ENCODE measurements around the gene MTX3. TPM values are rescaled to one million over a fixed set of nuclear protein-coding genes. Genes with fewer than 3 reads are reported as not detected.

The MTX3 gene
- polyA plus RNA-seq, 1 of the 3 experiments (the other 2 are of a cell fraction): 6.8 TPM

GRCh38 chr5:79986260-79986659, 4.8 kb downstream of the MTX3 start:
- H3K9me3 ChIP-seq: no peaks in the 10 kb centered on the region

GRCh38 chr5:79985288-79985687, 5.8 kb downstream of the MTX3 start:
- peaks cover 66 to 76% of the 10 kb centered on the region in 2 experiments for H3K36me3 ChIP-seq (replicated peaks in 1 of 2; ENCODE audit: control insufficient read depth in 1 of 2, insufficient read depth in 2 of 2, low read length in 1 of 2)
- H3K9me2 ChIP-seq: no peaks in the 10 kb centered on the region
- peaks cover 14% of the 10 kb centered on the region for H3K79me2 ChIP-seq (ENCODE audit: insufficient read depth)
- H3K9me3 ChIP-seq: no peaks in the 10 kb centered on the region
- POLR2A ChIA-PET: no interaction called here
- CTCF ChIA-PET: no interaction called here
- peaks cover 4 to 13% of the 10 kb centered on the region in 2 experiments; a peak in 2 of 4 replicates for H3K4me1 ChIP-seq (ENCODE audit: control insufficient read depth in 1 of 2, insufficient read depth in 2 of 2, low read depth in 1 of 2, low read length in 1 of 2)
- 85% methylated on average over 2 of the region's 2 CpGs for WGBS (ENCODE audit: low lambda C conversion rate)
- no peaks in the 10 kb centered on the region for H3F3A ChIP-seq (replicated peaks; ENCODE audit: insufficient read depth)
- H2AFZ ChIP-seq (ENCODE audit: low read depth): no peak overlapping the region
- no peaks in the 10 kb centered on the region for H3K27me3 ChIP-seq (ENCODE audit: insufficient read depth)
- H3K4me2 ChIP-seq: no peak overlapping the region
- no peak for DNase-seq
- no peaks in the 10 kb centered on the region for H4K20me1 ChIP-seq (ENCODE audit: insufficient read depth)
- no peak overlapping the region for H3K27ac ChIP-seq (ENCODE audit: low read depth in 2 of 2, low read length in 1 of 2)
- no peak overlapping the region for H3K9ac ChIP-seq
- no peak overlapping the region for H3K4me3 ChIP-seq (ENCODE audit: low read depth in 2 of 2, low read length in 1 of 2)
- no peak for TF ChIP-seq NRF1 (IDR thresholded peaks at IDR 0.05; ENCODE audit: low read depth, low read length)
- no peak for TF ChIP-seq SIN3A (IDR thresholded peaks at IDR 0.05; ENCODE audit: borderline replicate concordance, low read depth, low read length)
- no peak for TF ChIP-seq PBX3 (IDR thresholded peaks at IDR 0.05)
- no peak for TF ChIP-seq TAF1 (IDR thresholded peaks at IDR 0.05; ENCODE audit: borderline replicate concordance, low read depth, low read length)
- TF ChIP-seq FOXJ3 (CRISPR knock-in tag; IDR thresholded peaks at IDR 0.05): no peak
- no peak for TF ChIP-seq CHD2 (IDR thresholded peaks at IDR 0.05; ENCODE audit: low read length, partially characterized antibody)
- TF ChIP-seq FOSL2 (IDR thresholded peaks at IDR 0.05; ENCODE audit: borderline replicate concordance, low read depth): no peak
- no peak for TF ChIP-seq IRF3 (IDR thresholded peaks at IDR 0.05; ENCODE audit: low read depth, low read length)
- TF ChIP-seq REST (IDR thresholded peaks at IDR 0.05; ENCODE audit: low read depth, low read length): no peak
- no peak for TF ChIP-seq USF2 (IDR thresholded peaks at IDR 0.05; ENCODE audit: borderline replicate concordance, low read depth, low read length)
- TF ChIP-seq TEAD4 (IDR thresholded peaks at IDR 0.05; ENCODE audit: borderline replicate concordance, insufficient read depth): no peak

More at GRCh38 chr5:79986260-79986659, 4.8 kb downstream of the MTX3 start:
- no peaks in the 10 kb centered on the region for H3K9me2 ChIP-seq
- no peaks in the 10 kb centered on the region for H4K20me1 ChIP-seq (ENCODE audit: insufficient read depth)
- H3K9ac ChIP-seq: no peak overlapping the region
- H3K27ac ChIP-seq (ENCODE audit: low read depth in 2 of 2, low read length in 1 of 2): no peak overlapping the region
- H3K4me3 ChIP-seq (ENCODE audit: low read depth in 2 of 2, low read length in 1 of 2): no peak overlapping the region
- TF ChIP-seq ZBTB33 (IDR thresholded peaks at IDR 0.05; ENCODE audit: borderline replicate concordance, low read depth) (no peak), TCF12 (IDR thresholded peaks at IDR 0.05) (no peak), MAX (IDR thresholded peaks at IDR 0.05; ENCODE audit: low read depth) (no peak), CHD2 (IDR thresholded peaks at IDR 0.05; ENCODE audit: low read length, partially characterized antibody) (no peak), GABPA (IDR thresholded peaks at IDR 0.05; ENCODE audit: low read depth) (no peak), MEF2A (IDR thresholded peaks at IDR 0.05; ENCODE audit: borderline replicate concordance, low read depth) (no peak), YY1 (IDR thresholded peaks at IDR 0.05; ENCODE audit: low read depth) (no peak)
- H2AFZ ChIP-seq (ENCODE audit: low read depth): no peak overlapping the region
- CTCF ChIA-PET: no interaction called here
- H3K4me1 ChIP-seq (ENCODE audit: control insufficient read depth in 1 of 2, insufficient read depth in 2 of 2, low read depth in 1 of 2, low read length in 1 of 2): peaks cover 4 to 13% of the 10 kb centered on the region in 2 experiments; a peak in 2 of 4 replicates
- no peak for DNase-seq
- no peaks in the 10 kb centered on the region for H3F3A ChIP-seq (replicated peaks; ENCODE audit: insufficient read depth)
- peaks cover 61 to 69% of the 10 kb centered on the region in 2 experiments for H3K36me3 ChIP-seq (replicated peaks in 1 of 2; ENCODE audit: control insufficient read depth in 1 of 2, insufficient read depth in 2 of 2, low read length in 1 of 2)
- H3K4me2 ChIP-seq: no peak overlapping the region
- peaks cover 18% of the 10 kb centered on the region for H3K79me2 ChIP-seq (ENCODE audit: insufficient read depth)
- no peaks in the 10 kb centered on the region for H3K27me3 ChIP-seq (ENCODE audit: insufficient read depth)
- POLR2A ChIA-PET: no interaction called here

Measured in SK-N-SH (cell line).